Uterus (tissue), 4 donors: Measurements from ENCODE around the gene RNF2. TPM values are rescaled to one million over a fixed set of nuclear protein-coding genes. Genes with fewer than 3 reads are reported as not detected.

Source experiments
- DNase-seq, 2 donors: peaks; one replicate each; pipeline ENCODE4 v3.0.0-alpha.2; 2019 to 2020
- H3K27ac ChIP-seq, 2 donors: fragments of 200-600 bp; sonication (generic); 1 replicate in 1 of 2; 2 replicates in 1 of 2; pipeline ENCODE4 v1.5.1; 2016 to 2018
- H3K27me3 ChIP-seq, 2 donors: fragments of 200-600 bp; sonication (generic); one replicate each; pipeline ENCODE4 v1.5.1; 2018 to 2019; ENCODE audit warnings: control low read depth in 1 of 2
- H3K36me3 ChIP-seq, 2 donors: fragments of 200-600 bp; sonication (generic); one replicate each; pipeline ENCODE4 v1.5.1; 2019; ENCODE audit warnings: control low read depth in 1 of 2
- H3K4me1 ChIP-seq, 2 donors: fragments of 200-600 bp; sonication (generic); one replicate each; pipeline ENCODE4 v1.5.1; 2018 to 2019; ENCODE audit warnings: control low read depth in 1 of 2
- H3K4me3 ChIP-seq, 2 donors: fragments of 200-600 bp; sonication (generic); 1 replicate in 1 of 2; 2 replicates in 1 of 2; pipeline ENCODE4 v1.5.1; 2018 to 2019; ENCODE audit warnings: mild to moderate bottlenecking in 1 of 2
- H3K9me3 ChIP-seq, 2 donors: fragments of 200-600 bp; sonication (generic); one replicate each; pipeline ENCODE4 v1.5.1; 2019; ENCODE audit warnings: control low read depth in 1 of 2
- POLR2A ChIP-seq, 2 donors: fragments of 450-650 bp; IDR thresholded peaks; one replicate each; pipeline ENCODE4 v1.6.1; 2016; ENCODE audit warnings: antibody characterized with exemption in 2 of 2, mild to moderate bottlenecking in 1 of 2, moderate library complexity in 1 of 2
- intact Hi-C: fragments of 100-400 bp; cut with DNase I; formaldehyde crosslinking; loops from one replicate; pipeline ENCODE4 v1.15.1; 2023; ENCODE audit warnings: low total_unique reads
- total RNA-seq, 4 donors: library from RNA; depleted of rRNA in 3 of 4; stranded (reverse); fragments of >200 nt in 3 of 4; gene quantifications; one replicate each; pipeline versions ENCODE4 v1.1.0 to v1.2.4, GENCODE V29; 2014 to 2023
- TF ChIP-seq, protein P1 (sequence below), 4 experiments: fragments of 200-600 bp in 2 of 4; fragments of 450-650 bp in 2 of 4; sonication (generic) in 2 of 4; IDR thresholded peaks; one replicate each; pipeline ENCODE4 v1.5.1; 2016 to 2019; ENCODE audit warnings: antibody characterized with exemption in 4 of 4, mild to moderate bottlenecking in 2 of 4, moderate library complexity in 1 of 4
- donor health status: DM: yes; HTN: yes; CAD: no.

RNF2 gene
- total RNA-seq, 4 donors from 2014 or later, result 20.9 to 52.8 (median 33.0) TPM

DNA sequence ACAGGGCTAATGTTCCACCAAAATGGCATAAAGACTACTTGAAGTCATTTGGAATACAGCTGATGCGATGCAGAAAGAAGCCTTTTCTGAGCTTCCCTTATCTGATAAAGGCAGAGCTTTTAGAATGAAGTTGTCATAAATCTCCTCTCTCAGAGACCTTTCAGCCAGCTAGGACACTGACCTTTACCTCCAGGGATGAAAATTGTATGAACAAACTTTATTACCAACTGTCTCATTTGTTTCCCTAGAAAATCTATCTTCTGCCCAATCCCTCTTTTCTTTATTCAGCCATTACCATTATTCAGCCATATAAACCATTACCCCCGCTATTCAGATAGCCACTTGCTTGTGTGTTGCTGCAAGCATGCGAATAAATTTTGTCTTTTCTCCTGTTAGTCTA lies 29.7 kb upstream of the RNF2 start:
- H3K36me3 ChIP-seq, result no peaks in the 10 kb centered on the region
- intact Hi-C loops, result no loop called here
- TF ChIP-seq, protein P1, sequence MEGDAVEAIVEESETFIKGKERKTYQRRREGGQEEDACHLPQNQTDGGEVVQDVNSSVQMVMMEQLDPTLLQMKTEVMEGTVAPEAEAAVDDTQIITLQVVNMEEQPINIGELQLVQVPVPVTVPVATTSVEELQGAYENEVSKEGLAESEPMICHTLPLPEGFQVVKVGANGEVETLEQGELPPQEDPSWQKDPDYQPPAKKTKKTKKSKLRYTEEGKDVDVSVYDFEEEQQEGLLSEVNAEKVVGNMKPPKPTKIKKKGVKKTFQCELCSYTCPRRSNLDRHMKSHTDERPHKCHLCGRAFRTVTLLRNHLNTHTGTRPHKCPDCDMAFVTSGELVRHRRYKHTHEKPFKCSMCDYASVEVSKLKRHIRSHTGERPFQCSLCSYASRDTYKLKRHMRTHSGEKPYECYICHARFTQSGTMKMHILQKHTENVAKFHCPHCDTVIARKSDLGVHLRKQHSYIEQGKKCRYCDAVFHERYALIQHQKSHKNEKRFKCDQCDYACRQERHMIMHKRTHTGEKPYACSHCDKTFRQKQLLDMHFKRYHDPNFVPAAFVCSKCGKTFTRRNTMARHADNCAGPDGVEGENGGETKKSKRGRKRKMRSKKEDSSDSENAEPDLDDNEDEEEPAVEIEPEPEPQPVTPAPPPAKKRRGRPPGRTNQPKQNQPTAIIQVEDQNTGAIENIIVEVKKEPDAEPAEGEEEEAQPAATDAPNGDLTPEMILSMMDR (IDR thresholded peaks at IDR 0.05), result no peak
- no peak for TF ChIP-seq POLR2A (IDR thresholded peaks at IDR 0.05)
- no peak for DNase-seq
- H3K4me1 ChIP-seq, result no peaks in the 10 kb centered on the region
- H3K9me3 ChIP-seq, result no peaks in the 10 kb centered on the region
- H3K27me3 ChIP-seq, result no peaks in the 10 kb centered on the region
- no peak overlapping the region for H3K4me3 ChIP-seq
- no peak overlapping the region for H3K27ac ChIP-seq

DNA sequence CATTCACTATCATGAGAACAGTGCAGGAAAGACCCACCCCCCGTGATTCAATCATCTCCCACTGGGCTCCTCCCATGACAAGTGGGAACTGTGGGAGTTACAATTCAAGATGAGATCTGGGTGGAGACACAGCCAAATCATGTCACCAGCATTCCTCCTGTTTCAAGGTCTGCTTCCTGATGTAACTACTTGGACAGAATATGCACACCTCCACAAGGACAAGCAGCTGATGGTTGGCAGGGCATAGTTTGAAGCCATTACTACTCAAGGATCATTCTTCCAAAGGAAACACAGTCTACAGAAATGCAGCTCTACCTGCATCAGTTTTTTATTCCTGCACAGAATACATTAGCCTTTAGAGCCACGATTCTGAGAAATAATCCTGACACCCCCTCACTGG lies 28.5 kb upstream of the RNF2 start:
- Histone ChIP-seq H3K9me3 (no peaks in the 10 kb centered on the region), H3K4me3 (no peak overlapping the region), H3K36me3 (no peaks in the 10 kb centered on the region), H3K27ac (no peak overlapping the region), H3K4me1 (no peaks in the 10 kb centered on the region), H3K27me3 (no peaks in the 10 kb centered on the region)
- intact Hi-C loops, result no loop called here
- DNase-seq, result no peak
- TF ChIP-seq, protein P1 (IDR thresholded peaks at IDR 0.05), result no peak
- no peak for TF ChIP-seq POLR2A (IDR thresholded peaks at IDR 0.05)

DNA sequence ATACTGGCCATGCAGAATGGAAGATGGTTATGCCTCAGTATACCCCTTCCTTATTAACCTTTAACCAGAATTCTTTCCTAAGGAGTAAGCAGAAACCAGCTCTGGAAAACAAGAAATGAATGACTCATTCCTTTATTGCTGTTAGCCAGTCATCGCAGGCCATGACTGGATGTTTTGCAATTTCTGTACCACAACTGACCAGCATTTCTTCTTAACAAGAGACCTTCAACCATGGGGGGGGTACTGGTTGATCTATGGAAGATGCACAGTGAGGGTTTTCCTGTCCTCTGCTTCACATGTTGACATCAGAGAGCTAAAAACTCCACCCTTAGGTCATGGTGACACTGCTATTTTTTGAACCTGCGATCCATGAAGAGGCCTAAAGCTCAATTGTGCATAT lies 28.0 kb upstream of the RNF2 start:
- no peak overlapping the region for H3K4me3 ChIP-seq
- no peaks in the 10 kb centered on the region for H3K27me3 ChIP-seq
- TF ChIP-seq, protein P1 (IDR thresholded peaks at IDR 0.05), result no peak
- TF ChIP-seq POLR2A (IDR thresholded peaks at IDR 0.05), result no peak
- H3K27ac ChIP-seq, result no peak overlapping the region
- no peak for DNase-seq
- no peaks in the 10 kb centered on the region for H3K36me3 ChIP-seq
- H3K9me3 ChIP-seq, result no peaks in the 10 kb centered on the region
- intact Hi-C loops, result no loop called here
- no peaks in the 10 kb centered on the region for H3K4me1 ChIP-seq

DNA sequence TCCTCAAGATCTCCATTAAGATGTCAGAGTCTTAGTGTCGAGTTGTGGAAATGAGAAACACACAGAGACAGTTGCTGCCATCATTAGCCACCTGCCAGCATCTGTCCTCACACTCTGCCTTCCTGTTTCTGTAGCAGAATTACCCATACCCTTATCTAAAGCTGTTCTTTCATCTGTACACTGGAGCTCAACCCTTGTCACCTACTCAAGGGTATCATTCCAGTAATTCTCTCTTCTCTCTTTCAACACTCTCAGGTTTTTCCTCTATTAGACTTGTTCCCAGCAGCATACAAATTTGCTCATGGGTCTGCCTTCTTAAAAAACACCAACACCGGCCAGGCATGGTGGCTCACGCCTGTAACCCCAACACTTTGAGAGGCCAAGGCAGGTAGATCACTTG lies 27.4 kb upstream of the RNF2 start:
- no peak overlapping the region for H3K27ac ChIP-seq
- no peak overlapping the region for H3K4me3 ChIP-seq
- TF ChIP-seq, protein P1 (IDR thresholded peaks at IDR 0.05), result no peak
- TF ChIP-seq POLR2A (IDR thresholded peaks at IDR 0.05), result no peak
- no peak for DNase-seq
- H3K36me3 ChIP-seq, result no peaks in the 10 kb centered on the region
- H3K9me3 ChIP-seq, result no peaks in the 10 kb centered on the region
- intact Hi-C loops, result no loop called here
- H3K4me1 ChIP-seq, result no peaks in the 10 kb centered on the region
- H3K27me3 ChIP-seq, result no peaks in the 10 kb centered on the region

DNA sequence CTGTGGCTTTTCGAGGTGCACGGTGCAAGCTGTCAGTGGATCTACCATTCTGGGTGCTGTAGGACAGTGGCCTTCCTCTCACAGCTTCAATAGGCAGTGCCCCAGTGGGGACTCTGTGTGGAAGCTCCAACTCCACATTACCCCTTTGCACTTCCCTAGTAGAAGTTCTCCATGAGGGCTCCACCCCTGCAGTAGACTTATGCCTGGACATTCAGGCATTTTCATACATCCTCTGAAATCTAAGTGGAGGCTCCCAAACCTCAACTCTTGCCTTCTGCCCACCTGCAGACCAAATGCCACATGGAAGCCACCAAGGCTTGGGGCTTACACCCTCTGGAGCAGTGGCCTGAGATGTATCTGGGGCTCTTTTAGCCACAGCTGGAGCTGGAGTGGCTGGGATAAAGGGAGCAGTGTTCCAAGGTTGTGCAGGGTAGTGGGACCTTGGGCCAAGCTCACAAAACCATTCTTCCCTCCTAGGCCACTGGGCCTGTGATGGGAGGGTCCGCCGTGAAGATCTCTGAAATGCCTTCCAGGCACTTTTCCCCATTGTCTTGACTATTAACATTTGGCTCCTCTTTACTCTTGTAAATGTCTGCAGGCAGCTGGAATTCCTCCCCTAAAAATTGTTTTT lies 18.0 kb upstream of the RNF2 start:
- intact Hi-C loops, result no loop called here
- no peak overlapping the region for H3K27ac ChIP-seq

More for the DNA sequence above, 18.0 kb upstream of the RNF2 start:
- DNase-seq, result no peak
- H3K4me1 ChIP-seq, result no peaks in the 10 kb centered on the region
- no peak for TF ChIP-seq POLR2A (IDR thresholded peaks at IDR 0.05)
- TF ChIP-seq, protein P1 (IDR thresholded peaks at IDR 0.05), result no peak
- no peak overlapping the region for H3K4me3 ChIP-seq
- H3K36me3 ChIP-seq, result no peaks in the 10 kb centered on the region
- no peaks in the 10 kb centered on the region for H3K9me3 ChIP-seq
- H3K27me3 ChIP-seq, result no peaks in the 10 kb centered on the region
